ENCODE data around the gene PJA2. TPM values are rescaled to one million over a fixed set of nuclear protein-coding genes. Genes with fewer than 3 reads are reported as not detected.

Gene PJA2
- polyA plus RNA-seq, 1 experiment, result 109 TPM

- Histone ChIP-seq H3K4me3 (ENCODE audit: low read depth, low read length) (no peak overlapping the region), H3K27me3 (ENCODE audit: control insufficient read depth, insufficient read depth, low read length) (no peaks in the 10 kb centered on the region), H3K27ac (ENCODE audit: low read depth, low read length) (no peak overlapping the region), H3K9me3 (ENCODE audit: control insufficient read depth, insufficient read depth, low read length) (no peaks in the 10 kb centered on the region)
- TF ChIP-seq CTCF (IDR thresholded peaks at IDR 0.05; ENCODE audit: low read depth, low read length), result no peak
- CTCF ChIA-PET, result no interaction called here
- DNase-seq (ENCODE audit: low read depth, low spot score), result no peak
- POLR2A ChIA-PET, result no interaction called here
Measured at GRCh38 chr5:109327570-109327969, 82.2 kb downstream of the PJA2 start.

- POLR2A ChIA-PET, result no interaction called here
- Histone ChIP-seq H3K9me3 (ENCODE audit: control insufficient read depth, insufficient read depth, low read length) (no peaks in the 10 kb centered on the region), H3K27ac (ENCODE audit: low read depth, low read length) (no peak overlapping the region), H3K27me3 (ENCODE audit: control insufficient read depth, insufficient read depth, low read length) (no peaks in the 10 kb centered on the region), H3K4me3 (ENCODE audit: low read depth, low read length) (no peak overlapping the region)
- no peak for TF ChIP-seq CTCF (IDR thresholded peaks at IDR 0.05; ENCODE audit: low read depth, low read length)
- CTCF ChIA-PET, result interaction anchor here (0.7 kb wide), 1 partner anchor 250 kb away, joined by 3 read pairs; no protein-coding TSS in a partner anchor
- no peak for DNase-seq (ENCODE audit: low read depth, low spot score)
Measured at GRCh38 chr5:109326919-109327318, 82.9 kb downstream of the PJA2 start.

- H3K27ac ChIP-seq (ENCODE audit: low read depth, low read length), result no peak overlapping the region
- no peak for DNase-seq (ENCODE audit: low read depth, low spot score)
- no peak overlapping the region for H3K4me3 ChIP-seq (ENCODE audit: low read depth, low read length)
- no peaks in the 10 kb centered on the region for H3K27me3 ChIP-seq (ENCODE audit: control insufficient read depth, insufficient read depth, low read length)
- no peak for TF ChIP-seq CTCF (IDR thresholded peaks at IDR 0.05; ENCODE audit: low read depth, low read length)
- CTCF ChIA-PET, result no interaction called here
- H3K9me3 ChIP-seq (ENCODE audit: control insufficient read depth, insufficient read depth, low read length), result no peaks in the 10 kb centered on the region
- POLR2A ChIA-PET, result interaction anchor here (0.6 kb wide), 1 partner anchor 783 kb away, joined by 7 read pairs; no protein-coding TSS in a partner anchor
Measured at GRCh38 chr5:109325456-109325855, 84.3 kb downstream of the PJA2 start.

GRCh38 chr5:109324931-109325330 is 84.8 kb downstream of the PJA2 start:
- Histone ChIP-seq H3K27me3 (ENCODE audit: control insufficient read depth, insufficient read depth, low read length) (no peaks in the 10 kb centered on the region), H3K27ac (ENCODE audit: low read depth, low read length) (no peak overlapping the region), H3K4me3 (ENCODE audit: low read depth, low read length) (no peak overlapping the region), H3K9me3 (ENCODE audit: control insufficient read depth, insufficient read depth, low read length) (no peaks in the 10 kb centered on the region)
- no peak for TF ChIP-seq CTCF (IDR thresholded peaks at IDR 0.05; ENCODE audit: low read depth, low read length)
- ChIA-PET POLR2A (no interaction called here), CTCF (no interaction called here)
- DNase-seq (ENCODE audit: low read depth, low spot score), result no peak

GRCh38 chr5:109324351-109324750 is 85.4 kb downstream of the PJA2 start:
- TF ChIP-seq CTCF (IDR thresholded peaks at IDR 0.05; ENCODE audit: low read depth, low read length), result no peak
- Histone ChIP-seq H3K4me3 (ENCODE audit: low read depth, low read length) (no peak overlapping the region), H3K27ac (ENCODE audit: low read depth, low read length) (no peak overlapping the region), H3K9me3 (ENCODE audit: control insufficient read depth, insufficient read depth, low read length) (no peaks in the 10 kb centered on the region), H3K27me3 (ENCODE audit: control insufficient read depth, insufficient read depth, low read length) (no peaks in the 10 kb centered on the region)
- POLR2A ChIA-PET, result interaction anchor here (0.7 kb wide), 1 partner anchor 177 kb away, joined by 3 read pairs; no protein-coding TSS in a partner anchor
- no peak for DNase-seq (ENCODE audit: low read depth, low spot score)
- CTCF ChIA-PET, result interaction anchor here (0.6 kb wide), 1 partner anchor 406 kb away, joined by 3 read pairs; no protein-coding TSS in a partner anchor
